BE2C (cell line): Measurements from ENCODE around the gene PHF11.

ENCODE experiments used
- DNase-seq: peaks from one replicate; pipeline ENCODE4 v3.0.0-alpha.2; 2020
- H3K27me3 ChIP-seq: fragments of 250-450 bp; sonication (Bioruptor Pico); 2 replicates; pipeline ENCODE4 v1.5.1; 2020; ENCODE audit warnings: mild to moderate bottlenecking
- H3K36me3 ChIP-seq: fragments of 250-450 bp; sonication (Bioruptor Pico); 2 replicates; pipeline ENCODE4 v1.5.1; 2020; ENCODE audit warnings: mild to moderate bottlenecking
- H3K4me1 ChIP-seq: fragments of 250-450 bp; sonication (Bioruptor Pico); 2 replicates; pipeline ENCODE4 v1.5.1; 2020
- H3K4me3 ChIP-seq: 2 replicates; pipeline ENCODE4 v1.5.1; 2011; ENCODE audit warnings: low read depth, low read length
- H3K9me3 ChIP-seq: fragments of 250-450 bp; sonication (Bioruptor Pico); 2 replicates; pipeline ENCODE4 v1.5.1; 2020
- TF ChIP-seq, protein P1 (sequence below): IDR thresholded peaks from 2 replicates; pipeline ENCODE4 v1.5.1; 2012; ENCODE audit warnings: mild to moderate bottlenecking, low read depth, low read length

Gene PHF11

DNA sequence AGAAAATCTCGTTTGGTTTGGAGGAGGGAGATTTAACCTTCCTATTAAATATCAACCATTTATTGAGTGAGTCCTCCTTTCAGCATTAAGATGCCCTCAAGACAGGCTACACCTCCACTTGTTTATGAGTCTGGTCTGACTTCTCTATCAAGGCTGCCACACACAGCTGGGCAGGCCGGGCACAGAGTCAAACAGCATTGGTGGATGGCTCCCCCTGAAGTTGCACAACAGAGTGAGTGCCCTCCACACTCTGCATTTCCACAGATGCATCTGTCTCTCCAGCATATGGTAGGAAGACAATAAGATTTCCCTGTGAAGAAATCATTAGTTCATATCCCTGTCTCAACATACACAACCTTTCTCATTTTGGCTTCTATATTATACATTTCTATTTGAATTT, 31.4 kb downstream of the PHF11 start:
- DNase-seq, result no peak
- TF ChIP-seq, protein P1, sequence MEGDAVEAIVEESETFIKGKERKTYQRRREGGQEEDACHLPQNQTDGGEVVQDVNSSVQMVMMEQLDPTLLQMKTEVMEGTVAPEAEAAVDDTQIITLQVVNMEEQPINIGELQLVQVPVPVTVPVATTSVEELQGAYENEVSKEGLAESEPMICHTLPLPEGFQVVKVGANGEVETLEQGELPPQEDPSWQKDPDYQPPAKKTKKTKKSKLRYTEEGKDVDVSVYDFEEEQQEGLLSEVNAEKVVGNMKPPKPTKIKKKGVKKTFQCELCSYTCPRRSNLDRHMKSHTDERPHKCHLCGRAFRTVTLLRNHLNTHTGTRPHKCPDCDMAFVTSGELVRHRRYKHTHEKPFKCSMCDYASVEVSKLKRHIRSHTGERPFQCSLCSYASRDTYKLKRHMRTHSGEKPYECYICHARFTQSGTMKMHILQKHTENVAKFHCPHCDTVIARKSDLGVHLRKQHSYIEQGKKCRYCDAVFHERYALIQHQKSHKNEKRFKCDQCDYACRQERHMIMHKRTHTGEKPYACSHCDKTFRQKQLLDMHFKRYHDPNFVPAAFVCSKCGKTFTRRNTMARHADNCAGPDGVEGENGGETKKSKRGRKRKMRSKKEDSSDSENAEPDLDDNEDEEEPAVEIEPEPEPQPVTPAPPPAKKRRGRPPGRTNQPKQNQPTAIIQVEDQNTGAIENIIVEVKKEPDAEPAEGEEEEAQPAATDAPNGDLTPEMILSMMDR, result no peak
- H3K36me3 ChIP-seq, result no peaks in the 10 kb centered on the region
- H3K9me3 ChIP-seq, result no peaks in the 10 kb centered on the region
- no peak overlapping the region for H3K4me3 ChIP-seq
- no peaks in the 10 kb centered on the region for H3K4me1 ChIP-seq
- no peaks in the 10 kb centered on the region for H3K27me3 ChIP-seq

DNA sequence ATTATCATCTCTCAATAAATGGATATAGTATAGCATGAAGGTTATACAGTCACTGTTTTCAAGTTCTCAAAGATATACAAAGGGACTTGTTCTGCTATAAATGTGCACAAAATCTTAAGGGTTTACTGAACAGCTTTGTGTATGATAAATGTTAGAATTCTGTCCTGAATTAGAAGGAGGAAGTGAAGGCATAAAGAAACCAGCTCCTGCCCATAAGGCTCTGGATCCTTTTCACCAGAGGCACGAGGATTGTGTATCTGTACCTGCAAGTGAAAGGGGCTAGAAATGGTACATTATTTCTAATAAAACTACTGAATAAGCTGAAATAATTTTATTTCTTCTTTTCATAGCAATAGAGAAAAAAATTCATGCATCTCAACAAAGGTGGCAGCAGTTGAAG, 32.4 kb downstream of the PHF11 start:
- H3K4me1 ChIP-seq, result no peaks in the 10 kb centered on the region
- no peaks in the 10 kb centered on the region for H3K9me3 ChIP-seq
- no peak for DNase-seq
- no peak overlapping the region for H3K4me3 ChIP-seq
- TF ChIP-seq, protein P1, result no peak
- no peaks in the 10 kb centered on the region; the same call in 1 of the 2 replicates for H3K36me3 ChIP-seq
- no peaks in the 10 kb centered on the region for H3K27me3 ChIP-seq

DNA sequence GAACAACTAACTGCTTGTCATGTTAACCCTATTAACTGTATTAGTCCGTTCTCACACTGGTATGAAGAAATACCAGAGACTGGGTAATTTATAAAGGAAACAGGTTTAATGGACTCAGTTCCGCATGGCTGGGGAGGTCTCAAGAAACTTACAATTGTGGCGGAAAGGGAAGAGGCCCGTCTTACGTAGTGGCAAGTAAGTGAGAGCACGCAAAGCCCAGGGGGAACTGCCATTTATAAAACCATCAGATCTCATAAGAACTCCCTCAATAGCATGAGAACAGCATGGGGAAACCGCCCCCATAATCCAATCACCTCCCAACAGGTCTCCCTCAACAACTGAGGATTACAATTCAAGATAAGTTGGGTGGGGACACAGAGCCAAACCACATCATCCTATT, 34.7 kb downstream of the PHF11 start:
- no peaks in the 10 kb centered on the region for H3K4me1 ChIP-seq
- no peak for DNase-seq

DNA sequence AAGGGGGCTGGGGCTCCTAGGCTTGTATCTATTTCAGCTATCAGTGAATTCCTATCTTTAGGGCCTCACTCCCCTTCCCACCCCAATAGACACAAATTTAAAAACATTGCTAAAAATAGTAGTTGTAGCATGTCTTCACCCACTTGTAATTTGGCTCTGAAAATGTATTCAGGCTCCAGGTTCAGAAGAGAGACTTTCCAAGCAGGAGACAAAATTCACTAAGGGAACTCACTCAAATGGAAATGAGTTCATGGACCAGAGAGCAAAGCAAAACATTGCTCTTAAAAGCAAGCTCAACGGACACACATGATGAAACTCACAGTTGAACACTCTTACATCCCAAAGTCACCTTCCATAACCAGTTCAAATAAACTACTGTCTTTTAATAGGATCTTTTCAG, 36.8 kb downstream of the PHF11 start:
- H3K27me3 ChIP-seq, result no peaks in the 10 kb centered on the region
- TF ChIP-seq, protein P1, result no peak
- no peaks in the 10 kb centered on the region for H3K4me1 ChIP-seq
- no peak for DNase-seq
- no peak overlapping the region for H3K4me3 ChIP-seq
- H3K9me3 ChIP-seq, result no peaks in the 10 kb centered on the region
- peaks cover 5% of the 10 kb centered on the region for H3K36me3 ChIP-seq

More for the DNA sequence above, 34.7 kb downstream of the PHF11 start:
- TF ChIP-seq, protein P1, result no peak
- Histone ChIP-seq H3K27me3 (no peaks in the 10 kb centered on the region), H3K36me3 (peaks cover 5% of the 10 kb centered on the region), H3K4me3 (no peak overlapping the region), H3K9me3 (no peaks in the 10 kb centered on the region)

DNA sequence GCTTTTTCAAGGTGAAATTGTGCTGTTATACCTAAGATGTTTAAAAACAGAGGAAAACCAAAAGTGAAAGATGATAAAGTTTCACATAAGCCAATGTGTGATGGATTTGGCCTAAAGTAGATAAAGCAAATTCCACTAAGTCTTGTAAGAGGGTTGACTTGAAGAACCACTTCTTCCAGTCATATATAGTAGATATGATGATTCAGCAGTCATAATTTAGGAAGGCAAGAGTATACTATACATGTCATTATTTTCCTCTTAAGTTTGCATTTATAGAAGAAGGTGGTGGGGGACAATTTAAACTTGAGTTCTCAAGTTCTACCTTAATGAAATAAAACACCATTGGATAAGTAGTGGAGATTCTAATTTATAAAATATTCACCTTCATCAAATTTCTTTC, 37.3 kb downstream of the PHF11 start:
- no peaks in the 10 kb centered on the region for H3K4me1 ChIP-seq
- no peaks in the 10 kb centered on the region for H3K9me3 ChIP-seq
- no peak overlapping the region for H3K4me3 ChIP-seq
- DNase-seq, result no peak
- peaks cover 5% of the 10 kb centered on the region for H3K36me3 ChIP-seq
- no peaks in the 10 kb centered on the region for H3K27me3 ChIP-seq
- TF ChIP-seq, protein P1, result no peak

DNA sequence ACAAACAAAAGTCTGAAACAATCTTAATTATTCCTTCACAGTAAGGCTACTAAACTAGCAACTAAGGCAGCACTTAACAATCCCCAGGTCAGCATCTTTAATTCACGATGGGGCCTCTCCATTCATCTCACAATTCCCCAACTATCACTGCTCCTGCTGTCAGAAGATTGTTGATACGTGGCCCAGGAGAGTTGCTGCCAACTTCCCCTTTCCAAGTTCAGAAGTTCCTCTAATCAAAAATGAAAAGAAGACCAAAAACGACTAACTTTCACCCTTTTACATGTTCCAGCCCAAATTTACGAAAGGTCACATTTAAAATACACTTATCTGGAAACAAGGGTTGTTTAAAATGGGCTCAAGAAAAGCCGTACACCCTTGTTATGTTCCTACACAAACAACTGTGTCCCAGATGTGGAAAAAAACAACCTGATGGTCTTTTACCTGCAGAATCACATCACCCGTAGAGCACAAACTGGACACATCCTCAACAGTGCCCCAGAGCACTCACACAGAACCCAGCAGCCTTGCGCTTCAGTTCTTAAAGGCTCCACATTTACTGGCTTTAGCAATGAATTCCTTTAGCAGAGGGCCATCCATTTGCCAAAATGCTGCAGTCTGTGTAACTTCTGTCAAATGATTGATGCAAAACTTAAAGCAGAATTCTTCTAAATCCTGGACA, 38.0 kb downstream of the PHF11 start:
- Histone ChIP-seq H3K4me3 (no peak overlapping the region), H3K36me3 (peaks cover 5% of the 10 kb centered on the region), H3K27me3 (no peaks in the 10 kb centered on the region), H3K4me1 (no peaks in the 10 kb centered on the region), H3K9me3 (no peaks in the 10 kb centered on the region)
- TF ChIP-seq, protein P1, result no peak
- DNase-seq, result no peak
